Measurements from ENCODE around the gene CNST.
A peak's percentile ranks its signal among the peaks of the same experiment; 100 is the strongest.
"Not testable (repeated sequence)": the region's sequence is repeated elsewhere in the genome, so short reads cannot be mapped to it uniquely, and the experiment has no call there.

The CNST gene

GRCh38 chr1:246631426-246631825 lies 65.2 kb downstream of the CNST start:
- DNase-seq = no peak

- DNase-seq = no peak
Observed at GRCh38 chr1:246632281-246633168, 66.3 kb downstream of the CNST start.

- not testable (repeated sequence) for DNase-seq
Observed at GRCh38 chr1:246634659-246635058, 68.4 kb downstream of the CNST start.

GRCh38 chr1:246638941-246639655 lies 72.8 kb downstream of the CNST start:
- DNase-seq = no peak

GRCh38 chr1:246639732-246640131 lies 73.5 kb downstream of the CNST start:
- no peak for DNase-seq

- no peak for DNase-seq
Observed at GRCh38 chr1:246640747-246641146, 74.5 kb downstream of the CNST start.

GRCh38 chr1:246641394-246641793 lies 75.1 kb downstream of the CNST start:
- DNase-seq = no peak

- DNase-seq = no peak
Observed at GRCh38 chr1:246642719-246643118, 76.5 kb downstream of the CNST start.

GRCh38 chr1:246647113-246647512 lies 80.9 kb downstream of the CNST start:
- DNase-seq = peak; percentile 65

GRCh38 chr1:246647513-246647912 lies 81.3 kb downstream of the CNST start:
- DNase-seq = no peak

GRCh38 chr1:246651012-246651695 lies 84.9 kb downstream of the CNST start:
- no peak for DNase-seq

- no peak for DNase-seq
Observed at GRCh38 chr1:246658567-246658966, 92.3 kb downstream of the CNST start.

- DNase-seq = no peak
Observed at GRCh38 chr1:246659594-246660140, 93.4 kb downstream of the CNST start.

GRCh38 chr1:246661451-246661850 lies 95.2 kb downstream of the CNST start:
- no peak for DNase-seq

- no peak for DNase-seq
Observed at GRCh38 chr1:246667773-246668172, 101.5 kb downstream of the CNST start.

- no peak for DNase-seq
Observed at GRCh38 chr1:246669659-246670058, 103.4 kb downstream of the CNST start.

GRCh38 chr1:246674049-246674448 lies 107.8 kb downstream of the CNST start:
- DNase-seq = no peak

- no peak for DNase-seq
Observed at GRCh38 chr1:246677842-246678241, 111.6 kb downstream of the CNST start.

GRCh38 chr1:246678816-246679793 lies 112.8 kb downstream of the CNST start:
- no peak for DNase-seq

GRCh38 chr1:246679794-246680177 lies 113.5 kb downstream of the CNST start:
- DNase-seq = no peak

GRCh38 chr1:246680190-246680589 lies 113.9 kb downstream of the CNST start:
- no peak for DNase-seq

GRCh38 chr1:246680696-246681130 lies 114.5 kb downstream of the CNST start:
- peak; percentile 41 for DNase-seq
